Measurements from ENCODE around the gene LXN. TPM values are rescaled to one million over a fixed set of nuclear protein-coding genes. Genes with fewer than 3 reads are reported as not detected.

LXN gene
- total and polyA plus RNA-seq, 2 donors: 27.1 to 49.1 TPM

GRCh38 chr3:158658889-158659288 lies 13.6 kb downstream of the LXN start:
- WGBS: 93% methylated on average over 7 of the region's 7 CpGs
- H3K27ac ChIP-seq (ENCODE audit: low read depth): no peak overlapping the region

GRCh38 chr3:158652463-158652862 lies 20.0 kb downstream of the LXN start:
- no peak for DNase-seq (ENCODE audit: extremely low spot score)
- Histone ChIP-seq H3K36me3 (ENCODE audit: insufficient read depth) (peaks cover 11% of the 10 kb centered on the region), H3K4me1 (ENCODE audit: insufficient read depth) (no peaks in the 10 kb centered on the region), H3K27ac (ENCODE audit: low read depth) (no peak overlapping the region), H3K4me3 (ENCODE audit: low read depth, low read length) (no peak overlapping the region)
- 80% methylated on average over 3 of the region's 3 CpGs for WGBS

More at GRCh38 chr3:158658889-158659288, 13.6 kb downstream of the LXN start:
- Histone ChIP-seq H3K4me3 (ENCODE audit: low read depth, low read length) (no peak overlapping the region), H3K4me1 (ENCODE audit: insufficient read depth) (no peaks in the 10 kb centered on the region), H3K36me3 (ENCODE audit: insufficient read depth) (peaks cover 11% of the 10 kb centered on the region)
- DNase-seq (ENCODE audit: extremely low spot score): no peak

GRCh38 chr3:158651192-158651591 lies 21.3 kb downstream of the LXN start:
- Histone ChIP-seq H3K4me3 (ENCODE audit: low read depth, low read length) (no peak overlapping the region), H3K36me3 (ENCODE audit: insufficient read depth) (peaks cover 7% of the 10 kb centered on the region), H3K27ac (ENCODE audit: low read depth) (no peak overlapping the region), H3K4me1 (ENCODE audit: insufficient read depth) (no peaks in the 10 kb centered on the region)
- DNase-seq (ENCODE audit: extremely low spot score): no peak
- WGBS: 97% methylated on average over 2 of the region's 2 CpGs

- H3K36me3 ChIP-seq (ENCODE audit: insufficient read depth): peaks cover 3% of the 10 kb centered on the region
- H3K4me1 ChIP-seq (ENCODE audit: insufficient read depth): no peaks in the 10 kb centered on the region
- no peak overlapping the region for H3K27ac ChIP-seq (ENCODE audit: low read depth)
- H3K4me3 ChIP-seq (ENCODE audit: low read depth, low read length): no peak overlapping the region
- 69% methylated on average over 4 of the region's 4 CpGs for WGBS
- no peak for DNase-seq (ENCODE audit: extremely low spot score)
These were observed 22.7 kb downstream of the LXN start for GRCh38 chr3:158649791-158650190.

GRCh38 chr3:158644345-158644908 lies 28.0 kb downstream of the LXN start, which contains the start of gene GFM1:
Gene GFM1 (plus strand): TSS chr3:158644527. CDS start chr3:158644635, 108 bp downstream.
- peak; percentile 87 for DNase-seq (ENCODE audit: extremely low spot score)
- Histone ChIP-seq H3K27ac (ENCODE audit: low read depth) (peak within 1 kb of the TSS; percentile 71), H3K4me1 (ENCODE audit: insufficient read depth) (no peaks in the 10 kb centered on the region), H3K36me3 (ENCODE audit: insufficient read depth) (no peaks in the 10 kb centered on the region), H3K4me3 (ENCODE audit: low read depth, low read length) (peak within 1 kb of the TSS; percentile 94)
- under 1% methylated on average over 42 of the region's 42 CpGs for WGBS

GRCh38 chr3:158642474-158643210 lies 29.8 kb downstream of the LXN start:
- Histone ChIP-seq H3K36me3 (ENCODE audit: insufficient read depth) (no peaks in the 10 kb centered on the region), H3K27ac (ENCODE audit: low read depth) (no peak overlapping the region), H3K4me3 (ENCODE audit: low read depth, low read length) (no peak overlapping the region), H3K4me1 (ENCODE audit: insufficient read depth) (no peaks in the 10 kb centered on the region)
- DNase-seq (ENCODE audit: extremely low spot score): no peak
- 90% methylated on average over 6 of the region's 6 CpGs for WGBS

- no peak for DNase-seq (ENCODE audit: extremely low spot score)
- WGBS: 86% methylated on average over 7 of the region's 7 CpGs
- Histone ChIP-seq H3K27ac (ENCODE audit: low read depth) (no peak overlapping the region), H3K4me3 (ENCODE audit: low read depth, low read length) (no peak overlapping the region), H3K36me3 (ENCODE audit: insufficient read depth) (no peaks in the 10 kb centered on the region), H3K4me1 (ENCODE audit: insufficient read depth) (no peaks in the 10 kb centered on the region)
These were observed 30.4 kb downstream of the LXN start for GRCh38 chr3:158642005-158642404.

GRCh38 chr3:158640646-158641045 lies 31.8 kb downstream of the LXN start:
- 77% methylated on average over 7 of the region's 7 CpGs for WGBS
- no peak for DNase-seq (ENCODE audit: extremely low spot score)
- no peak overlapping the region for H3K4me3 ChIP-seq (ENCODE audit: low read depth, low read length)

GRCh38 chr3:158631981-158632380 lies 40.5 kb downstream of the LXN start:
- Histone ChIP-seq H3K4me1 (ENCODE audit: insufficient read depth) (no peaks in the 10 kb centered on the region), H3K4me3 (ENCODE audit: low read depth, low read length) (no peak overlapping the region), H3K27ac (ENCODE audit: low read depth) (no peak overlapping the region), H3K36me3 (ENCODE audit: insufficient read depth) (no peaks in the 10 kb centered on the region)
- DNase-seq (ENCODE audit: extremely low spot score): no peak

More at GRCh38 chr3:158640646-158641045, 31.8 kb downstream of the LXN start:
- Histone ChIP-seq H3K4me1 (ENCODE audit: insufficient read depth) (no peaks in the 10 kb centered on the region), H3K36me3 (ENCODE audit: insufficient read depth) (no peaks in the 10 kb centered on the region), H3K27ac (ENCODE audit: low read depth) (no peak overlapping the region)

GRCh38 chr3:158625881-158626280 lies 46.6 kb downstream of the LXN start:
- Histone ChIP-seq H3K27ac (ENCODE audit: low read depth) (no peak overlapping the region), H3K36me3 (ENCODE audit: insufficient read depth) (no peaks in the 10 kb centered on the region), H3K4me3 (ENCODE audit: low read depth, low read length) (no peak overlapping the region), H3K4me1 (ENCODE audit: insufficient read depth) (no peaks in the 10 kb centered on the region)
- no peak for DNase-seq (ENCODE audit: extremely low spot score)
- WGBS: 11% methylated on average over 1 of the region's 1 CpG

GRCh38 chr3:158617982-158618875 lies 54.2 kb downstream of the LXN start:
- WGBS: 56% methylated on average over 1 of the region's 1 CpG
- Histone ChIP-seq H3K36me3 (ENCODE audit: insufficient read depth) (no peaks in the 10 kb centered on the region), H3K4me1 (ENCODE audit: insufficient read depth) (no peaks in the 10 kb centered on the region), H3K27ac (ENCODE audit: low read depth) (no peak overlapping the region), H3K4me3 (ENCODE audit: low read depth, low read length) (no peak overlapping the region)
- DNase-seq (ENCODE audit: extremely low spot score): no peak
